SKM-1 treated with dmso at 0.1 percent for 144 hours (cell line): ENCODE results near the gene HIPK4.
"Not testable (repeated sequence)": the region's sequence is repeated elsewhere in the genome, so short reads cannot be mapped to it uniquely, and the experiment has no call there.

Experiments used
- DNase-seq: peaks from one replicate; lab custom pipeline; 2025; ENCODE audit not compliant: unreplicated experiment; lab: John Stamatoyannopoulos, UW

The HIPK4 gene, protein sequence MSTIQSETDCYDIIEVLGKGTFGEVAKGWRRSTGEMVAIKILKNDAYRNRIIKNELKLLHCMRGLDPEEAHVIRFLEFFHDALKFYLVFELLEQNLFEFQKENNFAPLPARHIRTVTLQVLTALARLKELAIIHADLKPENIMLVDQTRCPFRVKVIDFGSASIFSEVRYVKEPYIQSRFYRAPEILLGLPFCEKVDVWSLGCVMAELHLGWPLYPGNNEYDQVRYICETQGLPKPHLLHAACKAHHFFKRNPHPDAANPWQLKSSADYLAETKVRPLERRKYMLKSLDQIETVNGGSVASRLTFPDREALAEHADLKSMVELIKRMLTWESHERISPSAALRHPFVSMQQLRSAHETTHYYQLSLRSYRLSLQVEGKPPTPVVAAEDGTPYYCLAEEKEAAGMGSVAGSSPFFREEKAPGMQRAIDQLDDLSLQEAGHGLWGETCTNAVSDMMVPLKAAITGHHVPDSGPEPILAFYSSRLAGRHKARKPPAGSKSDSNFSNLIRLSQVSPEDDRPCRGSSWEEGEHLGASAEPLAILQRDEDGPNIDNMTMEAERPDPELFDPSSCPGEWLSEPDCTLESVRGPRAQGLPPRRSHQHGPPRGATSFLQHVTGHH

DNA sequence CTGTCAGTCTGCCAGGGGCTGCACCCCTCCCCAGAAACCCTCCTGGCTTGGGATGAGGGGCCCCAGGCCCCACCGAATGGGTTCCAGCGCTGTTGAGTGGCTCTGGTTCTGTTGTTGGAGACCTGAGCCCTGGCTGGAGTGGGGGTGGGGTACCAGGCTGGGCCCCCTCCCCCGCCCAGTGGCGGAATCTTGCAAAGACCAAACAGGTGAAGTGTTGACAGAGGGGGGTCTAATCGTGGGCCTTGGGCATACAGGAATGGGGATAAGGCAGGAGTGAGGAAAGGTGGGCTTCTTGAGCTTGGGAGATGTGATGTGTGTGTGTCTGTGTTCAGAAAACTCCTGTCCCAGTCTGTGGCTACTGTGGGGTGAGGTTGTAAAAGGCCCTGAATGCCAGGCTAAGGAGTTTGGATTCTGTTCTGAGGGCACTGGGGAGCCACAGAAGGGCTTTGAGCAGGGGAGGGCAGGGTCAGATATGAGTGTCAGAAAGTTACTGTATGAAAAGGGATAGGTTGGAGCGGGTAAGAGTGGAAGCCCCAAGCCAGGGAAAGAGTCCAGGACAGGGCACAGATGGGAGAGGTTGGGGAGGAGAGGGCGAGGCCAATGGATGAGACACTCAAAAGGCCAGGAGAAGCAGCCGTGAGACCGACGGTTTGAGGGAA lies at the start of gene HIPK4:
Gene HIPK4 (minus strand): TSS at position 98 of the 659 bp plus-strand sequence. CDS start 279 bp downstream, outside the sequence.
- no peak for DNase-seq

DNA sequence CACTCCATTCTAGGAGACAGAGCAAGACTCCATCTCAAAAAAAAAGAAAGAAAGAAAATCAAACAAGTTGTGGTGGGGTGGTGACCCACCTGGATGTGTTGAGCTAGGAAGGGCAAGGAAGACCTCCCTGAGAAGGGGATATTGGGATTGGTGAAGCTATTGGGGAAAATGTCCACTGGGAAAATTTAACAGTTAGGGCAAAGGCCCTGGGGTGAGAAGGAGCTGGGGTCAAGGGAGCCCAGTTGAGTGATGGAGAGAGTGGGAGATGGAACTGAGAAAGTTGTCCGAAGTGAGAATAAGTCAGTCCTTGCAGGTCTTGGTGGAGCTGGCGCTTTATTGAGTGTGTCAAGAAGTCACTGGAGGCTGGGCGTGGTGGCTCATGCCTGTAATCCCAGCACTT lies 48.3 kb upstream of the HIPK4 start:
- no peak for DNase-seq

DNA sequence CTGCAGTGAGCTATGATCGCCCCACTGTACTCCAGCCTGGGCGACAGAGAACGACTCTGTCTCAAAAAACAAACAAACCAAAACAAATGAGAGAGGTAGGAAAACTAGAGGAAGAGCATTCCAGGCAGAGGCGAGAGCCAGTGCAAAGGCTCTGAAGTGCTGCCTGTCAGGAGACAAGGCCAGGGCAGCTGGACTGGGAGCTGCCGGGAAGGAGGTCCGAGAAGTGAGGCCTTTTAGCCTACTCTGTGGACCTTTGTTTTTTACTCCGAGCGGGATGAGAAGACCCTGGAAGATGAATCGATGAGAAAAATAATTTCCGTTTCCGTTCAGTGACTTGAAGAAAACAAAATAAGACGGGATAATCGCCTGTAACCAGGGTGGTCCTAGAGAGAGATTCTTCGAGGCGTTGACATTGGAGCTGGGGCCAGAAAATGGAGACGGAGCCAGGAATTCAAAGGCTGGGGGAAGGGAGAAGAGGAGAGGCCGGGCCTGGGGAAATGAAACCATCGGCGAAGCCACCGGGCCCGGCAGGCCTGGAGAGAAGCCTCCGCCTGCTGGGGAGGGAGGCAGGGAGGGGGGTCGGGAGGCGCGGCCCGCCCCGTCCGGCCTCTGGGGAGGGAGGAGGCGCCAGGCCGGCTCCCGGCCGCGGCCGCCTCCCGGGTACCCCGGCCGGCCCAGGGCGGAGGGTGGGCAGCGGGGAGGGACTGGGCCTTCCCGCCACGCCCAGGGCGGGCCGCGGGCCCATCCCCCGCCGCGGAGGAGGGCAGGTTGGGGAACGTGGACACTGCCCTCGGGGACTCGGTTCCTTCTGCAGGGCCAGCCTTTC lies 43.6 kb upstream of the HIPK4 start:
- DNase-seq = peak; percentile 48

DNA sequence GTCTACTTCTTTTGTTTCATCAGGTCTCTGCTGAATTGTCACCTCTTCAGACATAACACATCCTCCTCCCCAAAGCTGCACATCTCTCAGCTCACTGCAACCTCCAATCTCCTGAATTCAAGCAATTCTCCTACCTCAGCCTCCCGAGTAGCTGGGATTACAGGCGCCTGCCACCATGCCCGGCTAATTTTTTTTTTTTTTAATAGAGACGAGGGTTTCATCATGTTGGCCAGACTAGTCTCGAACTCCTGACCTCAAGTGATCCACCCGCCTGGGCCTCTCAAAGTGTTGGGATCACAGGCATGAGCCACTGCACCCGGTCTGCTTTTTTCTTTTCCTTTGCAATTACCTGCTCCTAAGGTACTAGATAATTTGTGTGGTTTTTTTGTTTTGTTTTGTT lies 42.8 kb upstream of the HIPK4 start:
- DNase-seq = not testable (repeated sequence)

DNA sequence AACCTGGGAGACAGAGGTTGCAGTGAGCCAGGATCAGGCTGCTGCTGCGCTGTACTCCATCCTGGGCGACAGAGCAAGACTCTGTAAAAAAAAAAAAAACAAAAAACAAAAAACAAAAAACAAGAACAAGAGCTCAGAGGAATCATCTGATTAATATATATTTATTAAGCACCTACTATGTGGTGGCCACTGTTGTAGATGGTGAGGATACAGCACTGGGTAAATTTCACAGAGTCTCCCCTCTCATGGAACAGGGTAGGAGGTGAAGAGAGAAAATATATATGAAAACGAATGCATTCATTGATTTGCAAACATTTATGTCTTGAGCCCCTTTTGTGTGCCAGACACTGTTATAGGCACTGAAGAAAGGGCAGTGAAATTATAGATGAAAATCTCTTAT lies 41.7 kb upstream of the HIPK4 start:
- no peak for DNase-seq

DNA sequence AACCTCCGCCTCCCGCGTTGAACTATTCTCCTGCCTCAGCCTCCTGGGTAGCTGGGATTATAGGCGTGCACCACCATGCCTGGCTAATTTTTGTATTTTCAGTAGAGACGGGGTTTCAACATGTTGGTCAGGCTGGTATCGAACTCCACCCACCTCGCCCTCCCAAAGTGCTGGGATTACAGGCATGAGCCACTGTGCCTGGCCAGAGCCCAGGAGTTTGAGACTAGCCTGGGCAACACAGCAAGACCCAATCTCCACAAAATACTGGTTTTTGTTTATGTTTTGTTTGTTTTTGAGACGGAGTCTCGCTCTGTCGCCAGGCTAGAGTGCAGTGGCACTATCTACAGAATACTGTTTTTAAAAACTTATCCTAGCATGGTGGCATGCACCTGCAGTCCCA lies 40.3 kb upstream of the HIPK4 start:
- DNase-seq = not testable (repeated sequence)

DNA sequence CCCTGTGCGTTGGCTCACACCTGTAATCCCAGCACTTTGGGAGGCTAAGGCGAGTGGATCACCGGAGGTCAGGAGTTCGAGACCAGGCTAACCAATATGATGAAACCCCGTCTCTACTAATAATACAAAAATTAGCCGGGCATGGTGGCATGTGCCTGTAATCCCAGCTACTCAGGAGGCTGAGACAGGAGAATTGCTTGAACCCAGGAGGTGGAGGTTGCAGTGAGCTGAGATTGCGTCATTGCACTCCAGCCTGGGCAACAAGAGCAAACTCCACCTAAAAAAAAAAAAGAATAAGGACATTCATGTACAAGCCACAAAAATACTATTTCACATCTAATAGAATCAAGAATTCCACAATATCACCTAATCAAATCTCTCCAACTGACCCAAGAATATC lies 38.2 kb upstream of the HIPK4 start:
- DNase-seq = not testable (repeated sequence)

DNA sequence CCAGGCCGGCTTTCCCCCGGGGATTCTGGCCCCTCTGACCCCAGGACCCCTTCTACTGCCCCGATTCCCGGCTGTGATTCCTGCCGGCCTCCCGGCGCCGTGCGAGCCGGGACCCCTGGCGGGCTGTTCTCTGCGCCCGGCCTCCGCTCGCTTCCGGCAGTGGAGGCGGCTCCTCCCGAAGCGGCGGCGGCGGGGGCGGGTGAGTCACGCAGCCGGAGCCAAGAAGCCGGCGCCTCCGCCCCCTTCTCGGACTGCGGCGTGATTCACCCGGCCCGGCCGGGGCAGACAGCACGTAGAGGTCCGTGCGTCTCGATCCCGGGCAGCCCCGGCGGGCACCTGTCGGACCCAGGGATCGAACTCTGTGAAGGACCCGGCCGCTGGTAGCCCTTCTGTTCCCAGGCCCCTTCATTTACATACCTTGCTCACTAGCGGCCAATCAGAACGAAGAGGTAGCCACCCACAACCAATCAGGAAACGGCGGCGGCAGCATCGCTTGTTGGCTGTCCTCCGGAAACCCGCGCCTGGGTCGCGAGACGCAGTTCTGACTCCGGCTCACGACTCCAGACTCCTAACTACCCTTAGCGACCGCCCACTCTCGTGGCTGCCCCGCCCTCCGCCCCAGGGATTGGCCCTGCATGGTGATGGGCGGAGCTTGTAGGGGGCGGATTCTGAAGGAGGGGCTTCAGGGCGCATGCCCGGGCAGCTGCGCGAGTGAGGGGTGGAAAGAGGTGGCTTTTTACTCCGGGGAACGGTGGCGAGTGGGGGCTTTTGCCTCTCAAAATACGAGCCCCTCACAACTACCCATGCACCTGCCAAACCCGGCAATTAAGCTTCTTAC lies 35.7 kb upstream of the HIPK4 start, which contains the start of gene SERTAD1:
Gene SERTAD1 (minus strand): TSS at position 543 of the 838 bp plus-strand sequence. CDS start 2,446 bp downstream, outside the sequence.
- DNase-seq = peak; percentile 100

DNA sequence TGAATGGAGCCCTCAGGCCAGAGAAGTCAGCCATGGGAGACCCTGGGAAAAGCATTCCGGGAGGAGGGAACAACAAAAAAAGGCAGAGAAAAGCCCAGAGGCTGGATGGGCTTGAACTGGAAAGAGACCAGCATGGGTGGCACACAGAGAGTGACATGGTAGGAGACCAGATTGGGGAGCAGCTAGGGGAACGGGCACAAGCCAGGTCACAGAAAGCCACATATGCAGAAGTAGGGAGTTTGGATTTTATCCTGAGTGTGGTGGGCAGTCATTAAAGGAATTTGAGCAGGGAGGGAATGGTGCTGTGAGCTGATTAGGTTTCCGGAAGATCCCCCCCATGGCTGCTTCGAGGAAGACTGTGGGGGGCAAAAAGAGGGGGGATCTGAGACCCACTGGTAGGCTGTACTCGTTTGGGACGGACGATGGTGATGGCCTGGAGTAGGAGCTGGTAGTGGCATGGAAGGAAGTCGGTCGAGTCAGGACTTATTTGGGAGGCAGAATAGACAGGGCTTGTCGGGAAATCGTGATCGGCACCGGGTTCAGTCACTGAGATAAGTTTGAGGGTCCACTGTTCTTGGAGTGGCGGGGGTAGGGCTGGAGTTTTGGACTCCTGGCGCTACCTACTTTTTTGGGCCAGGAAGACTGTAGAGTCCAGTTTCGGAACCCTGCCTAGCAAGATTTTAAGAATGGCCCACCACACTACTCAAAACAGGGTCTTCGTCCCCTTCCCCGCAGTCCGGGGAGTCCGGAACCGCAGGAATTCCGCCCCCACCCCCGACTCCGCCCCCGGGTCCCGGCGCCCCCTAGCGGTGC lies 34.9 kb upstream of the HIPK4 start:
- no peak for DNase-seq

DNA sequence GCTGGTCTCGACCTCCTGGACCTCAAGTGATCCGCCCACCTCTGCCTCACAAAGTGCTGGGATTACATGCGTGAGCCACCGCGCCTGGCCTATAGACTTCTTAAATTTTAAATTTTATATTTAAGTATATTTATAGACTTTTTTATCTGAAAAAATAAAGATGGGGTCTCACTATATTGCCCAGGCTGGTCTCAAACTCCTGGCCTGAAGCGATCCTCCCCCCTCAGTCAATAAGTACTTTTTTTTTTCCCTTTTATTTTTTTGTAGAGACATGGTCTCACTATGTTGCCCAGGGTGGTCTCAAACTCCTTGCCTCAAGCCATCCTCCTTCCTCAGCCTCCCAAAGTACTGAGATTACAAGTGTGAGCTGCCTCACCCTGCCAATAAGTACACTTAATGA lies 34.0 kb upstream of the HIPK4 start:
- DNase-seq = no peak

DNA sequence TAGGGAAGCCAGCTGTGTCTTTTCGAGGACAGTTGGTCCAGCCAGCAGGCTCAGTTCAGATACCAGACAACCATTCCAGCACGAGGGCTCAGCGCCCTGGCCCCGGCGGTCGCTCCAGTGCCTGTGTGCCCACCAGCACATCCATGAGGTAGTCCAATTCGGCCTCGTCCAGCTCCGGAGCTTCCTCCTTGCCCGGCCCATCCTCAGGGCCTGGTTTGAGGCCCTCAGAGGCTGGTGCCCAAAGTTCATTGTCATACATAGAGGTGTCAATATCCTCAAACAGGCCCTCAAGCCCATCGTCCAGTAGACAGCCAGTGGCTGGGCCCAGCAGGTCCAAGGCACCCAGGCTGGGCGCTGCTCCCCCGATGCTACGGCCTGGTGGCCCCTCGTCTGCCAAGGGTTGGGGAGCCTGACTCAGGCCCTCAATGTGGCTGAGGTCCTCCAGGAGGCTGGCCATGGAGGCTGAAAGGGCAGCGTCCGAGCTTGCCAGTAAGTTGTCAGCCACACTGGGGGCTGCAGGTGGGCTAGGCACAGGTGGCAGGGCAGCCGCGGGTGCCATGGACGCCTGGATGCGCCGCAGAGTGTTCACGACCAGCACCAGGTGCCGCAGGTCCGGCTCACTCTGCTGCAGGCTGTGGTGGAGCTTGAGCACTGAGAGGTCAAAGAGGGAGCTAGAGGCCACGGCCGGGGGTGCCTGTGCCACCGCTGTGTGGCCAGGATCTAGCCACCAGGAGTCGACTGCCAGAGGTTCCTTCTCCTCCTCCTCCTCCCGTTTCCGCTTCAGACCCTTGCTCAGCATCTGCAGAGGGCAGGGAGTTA lies 33.0 kb upstream of the HIPK4 start:
- DNase-seq = no peak

DNA sequence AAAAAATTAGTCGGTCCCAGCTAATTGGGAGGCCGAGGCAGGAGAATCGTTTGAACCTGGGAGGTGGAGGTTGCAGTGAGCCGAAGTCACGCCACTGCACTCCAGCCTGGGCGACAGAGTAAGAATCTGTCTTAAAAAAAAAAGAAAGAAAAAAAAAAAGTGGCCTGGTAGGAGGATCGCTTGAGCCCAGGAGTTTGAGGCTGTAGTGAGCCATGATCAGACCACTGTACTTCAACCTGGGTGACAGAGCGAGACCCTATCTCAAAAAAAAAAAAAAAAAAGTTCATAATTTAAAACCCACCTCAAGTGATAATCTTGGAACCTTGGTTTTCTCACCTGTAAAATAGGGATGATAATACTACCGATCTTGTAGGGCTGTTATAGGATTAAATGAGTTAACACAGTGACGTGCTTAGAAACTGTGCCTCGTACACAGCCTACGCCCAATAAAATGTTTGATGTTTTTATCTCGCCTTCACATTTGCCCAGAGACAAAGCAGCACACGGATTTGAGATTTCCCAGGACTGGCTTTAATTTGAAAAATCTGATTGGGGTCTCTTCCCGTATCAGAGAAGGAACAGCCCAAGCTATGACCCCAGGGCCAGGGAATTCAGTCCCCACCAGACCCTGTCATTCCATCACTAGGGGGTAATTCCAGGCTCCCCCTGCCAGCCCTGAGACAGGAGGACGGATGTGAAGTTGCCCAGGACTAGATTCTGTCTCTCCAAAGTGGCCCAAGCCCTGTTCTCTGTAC lies 32.2 kb upstream of the HIPK4 start:
- no peak for DNase-seq

DNA sequence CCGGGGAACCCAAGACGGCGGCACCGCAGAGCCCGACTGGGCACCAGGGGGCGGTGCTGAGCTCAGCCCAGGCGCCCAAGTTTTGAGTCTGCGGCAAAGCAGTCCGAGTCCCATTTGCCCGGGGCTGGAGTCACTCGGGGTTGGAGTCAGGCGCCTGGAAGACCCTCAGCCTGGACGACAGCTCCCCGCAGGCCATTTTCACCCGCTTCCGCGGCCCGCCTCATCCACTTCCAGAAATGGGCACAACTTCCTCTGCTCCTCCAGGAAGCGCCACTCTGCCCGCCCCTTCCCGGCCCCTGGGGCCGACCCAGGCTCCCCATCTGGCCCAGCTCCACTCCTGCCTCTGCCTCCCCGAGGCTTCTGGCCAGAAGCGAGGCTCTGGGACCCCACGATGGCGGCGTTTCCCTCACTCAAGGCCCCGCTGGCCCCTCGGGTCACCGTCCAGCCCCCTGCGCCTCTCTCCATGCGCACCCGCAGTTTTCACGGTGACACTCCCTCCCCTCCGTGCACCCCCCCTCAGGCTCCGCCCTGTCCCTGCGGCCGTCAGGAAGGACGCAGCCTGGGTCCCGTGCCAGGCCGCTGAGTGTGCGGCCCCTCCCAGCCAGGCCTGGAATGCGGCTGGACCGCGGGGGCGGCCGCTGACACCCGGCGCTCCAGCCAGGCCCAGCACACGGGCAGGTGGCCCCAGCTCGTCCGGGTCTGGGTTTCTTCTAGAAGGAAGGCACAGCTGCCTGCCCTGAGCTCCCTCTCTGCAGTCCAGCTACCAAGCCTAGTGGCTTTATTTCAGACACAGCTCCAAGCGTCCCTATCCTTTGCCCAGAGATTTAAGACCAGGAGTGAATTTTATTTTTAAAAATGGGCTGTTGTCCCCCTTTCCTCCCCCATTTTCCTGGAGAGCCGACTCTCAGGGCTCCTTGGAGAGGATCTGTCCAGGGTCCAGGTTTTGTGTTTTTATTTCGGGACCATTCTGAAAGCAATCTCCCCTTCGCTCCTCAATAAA lies 31.1 kb upstream of the HIPK4 start:
- DNase-seq = peak; percentile 78

DNA sequence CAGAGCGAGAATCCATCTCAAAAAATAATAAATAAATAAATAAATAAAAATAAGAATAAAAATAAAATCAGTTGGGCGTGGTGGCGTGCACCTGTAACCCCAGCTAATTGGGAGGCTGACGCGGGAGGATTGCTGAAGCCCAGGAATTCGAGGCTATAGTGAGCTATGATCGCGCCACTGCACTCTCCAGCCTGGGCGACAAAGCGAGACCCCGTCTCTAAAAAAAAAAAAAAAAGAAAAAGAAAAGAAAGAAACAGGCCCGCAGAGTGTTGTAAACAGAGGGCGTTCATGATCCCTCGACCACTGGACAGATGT lies 30.4 kb upstream of the HIPK4 start:
- DNase-seq = no peak

DNA sequence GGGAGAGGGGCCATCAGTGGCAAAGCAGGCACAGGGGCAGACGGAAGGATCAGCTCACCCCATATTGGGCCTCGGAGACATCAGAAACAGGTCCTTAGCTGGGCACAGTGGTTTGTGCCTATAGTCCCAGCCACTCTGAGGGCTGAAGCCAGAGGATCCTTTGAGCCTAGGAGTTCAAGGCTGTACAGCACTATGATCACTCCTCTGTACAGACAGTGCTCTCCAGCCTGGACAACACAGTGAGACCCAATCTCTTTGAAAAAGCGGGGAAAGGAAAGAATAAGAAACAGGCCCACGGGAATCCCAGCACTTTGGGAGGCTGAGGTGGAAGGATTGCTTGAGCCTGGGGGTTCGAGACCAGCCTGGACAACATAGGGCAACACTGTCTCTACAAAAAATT lies 29.8 kb upstream of the HIPK4 start:
- no peak for DNase-seq

DNA sequence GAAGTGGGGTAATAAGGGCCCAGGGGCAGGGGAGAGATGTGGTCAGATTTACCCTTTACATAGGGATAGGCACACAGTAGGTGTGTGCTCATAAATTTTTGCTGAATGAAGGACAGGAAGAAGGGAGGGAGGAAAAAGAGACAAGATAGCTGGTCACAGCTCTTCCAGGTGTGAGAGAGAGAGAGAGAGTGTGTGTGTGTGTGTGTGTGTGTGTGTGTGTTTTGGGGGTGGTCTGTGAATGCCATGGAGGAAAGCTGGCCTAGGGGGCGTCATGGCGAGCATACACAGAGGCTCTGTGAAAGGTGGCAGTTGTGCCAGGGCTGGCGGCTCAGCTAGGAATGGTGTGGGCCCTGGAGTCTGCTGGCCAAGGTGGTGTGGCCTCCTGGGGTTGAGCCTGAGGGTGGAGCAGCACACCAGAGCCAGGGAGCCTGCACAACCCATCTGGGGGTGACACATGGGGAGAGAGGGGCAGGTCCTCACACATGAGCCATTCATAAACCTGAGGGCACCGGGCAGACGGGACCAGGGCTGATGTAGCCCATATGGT lies 29.2 kb upstream of the HIPK4 start:
- DNase-seq = no peak
